Suprapubic skin (tissue), 4 donors: Measurements from ENCODE around the gene KIF3C.

Experiments
- CTCF ChIP-seq, 2 donors: fragments of 200-600 bp in 1 of 2; fragments of 450-650 bp in 1 of 2; sonication (generic) in 1 of 2; IDR thresholded peaks; one replicate each; pipeline ENCODE4 v1.5.1; 2016 to 2019; ENCODE audit warnings: antibody characterized with exemption in 2 of 2, mild to moderate bottlenecking in 1 of 2, moderate library complexity in 1 of 2
- EP300 ChIP-seq: sonication (generic); formaldehyde crosslinking; IDR thresholded peaks from one replicate; pipeline ENCODE4 v1.6.1; 2017; ENCODE audit warnings: antibody characterized with exemption
- POLR2A ChIP-seq, 2 donors: fragments of 450-650 bp; IDR thresholded peaks; one replicate each; pipeline ENCODE4 v1.6.1; 2017; ENCODE audit warnings: antibody characterized with exemption in 2 of 2, mild to moderate bottlenecking in 2 of 2, moderate library complexity in 2 of 2
- POLR2AphosphoS5 ChIP-seq, 3 donors: sonication (generic); formaldehyde crosslinking; IDR thresholded peaks; one replicate each; pipeline ENCODE4 v1.6.1; 2017; ENCODE audit warnings: antibody characterized with exemption in 3 of 3

- no peak for TF ChIP-seq CTCF (IDR thresholded peaks at IDR 0.05)
- TF ChIP-seq POLR2A (IDR thresholded peaks at IDR 0.05) = no peak
- TF ChIP-seq POLR2AphosphoS5 (IDR thresholded peaks at IDR 0.05) = no peak
- no peak for TF ChIP-seq EP300
Measured at GRCh38 chr2:25897506-25897905, 84.8 kb downstream of the KIF3C start.
